H9 (cell line): Measurements from ENCODE around the gene NMT1. TPM values are rescaled to one million over a fixed set of nuclear protein-coding genes. Genes with fewer than 3 reads are reported as not detected.

Experiments used
- DNase-seq: peaks from one replicate; pipeline ENCODE4 v3.0.0-alpha.2; 2017
- H2AFZ ChIP-seq: one replicate; pipeline ENCODE4 v1.6.1; 2013; ENCODE audit warnings: mild to moderate bottlenecking, low read length, control low read depth, moderate library complexity
- H2AK5ac ChIP-seq: 2 replicates; pipeline ENCODE4 v1.6.1; 2013; ENCODE audit warnings: low read length, control low read depth, mixed read lengths; ENCODE audit not compliant: insufficient read length
- H2BK120ac ChIP-seq: one replicate; pipeline ENCODE4 v1.6.1; 2013; ENCODE audit warnings: low read depth, mild to moderate bottlenecking, low read length, control low read depth, inconsistent platforms; ENCODE audit not compliant: poor library complexity, severe bottlenecking
- H2BK12ac ChIP-seq: 2 replicates; pipeline ENCODE4 v1.6.1; 2013; ENCODE audit warnings: low read length, control low read depth, mixed read lengths, low read depth; ENCODE audit not compliant: insufficient read length
- H2BK15ac ChIP-seq: 2 replicates; pipeline ENCODE4 v1.6.1; 2013; ENCODE audit warnings: low read depth, low read length, control low read depth
- H2BK20ac ChIP-seq: one replicate; pipeline ENCODE4 v1.6.1; 2013; ENCODE audit warnings: low read depth, mild to moderate bottlenecking, low read length, control low read depth, inconsistent platforms; ENCODE audit not compliant: poor library complexity, severe bottlenecking
- H2BK5ac ChIP-seq: 2 replicates; pipeline ENCODE4 v1.6.1; 2013; ENCODE audit warnings: low read length, control low read depth, mixed read lengths; ENCODE audit not compliant: insufficient read length
- H3K14ac ChIP-seq: 2 replicates; pipeline ENCODE4 v1.6.1; 2013; ENCODE audit warnings: low read length, control low read depth; ENCODE audit not compliant: insufficient read depth
- H3K18ac ChIP-seq: 2 replicates; pipeline ENCODE4 v1.6.1; 2013; ENCODE audit warnings: low read depth, mild to moderate bottlenecking, mixed read lengths, low read length, control low read depth; ENCODE audit not compliant: insufficient read length
- H3K23ac ChIP-seq: 2 replicates; pipeline ENCODE4 v1.6.1; 2013; ENCODE audit warnings: low read length, control low read depth, mixed read lengths, low read depth; ENCODE audit not compliant: insufficient read length
- H3K23me2 ChIP-seq: 2 replicates; pipeline ENCODE4 v1.6.1; 2013; ENCODE audit warnings: low read depth, mild to moderate bottlenecking, mixed read lengths, low read length, control low read depth; ENCODE audit not compliant: insufficient read length, poor library complexity, severe bottlenecking
- H3K27ac ChIP-seq: 2 replicates; pipeline ENCODE4 v1.5.1; 2013; ENCODE audit warnings: low read length, control low read depth, mixed read lengths, low read depth; ENCODE audit not compliant: insufficient read length
- H3K27me3 ChIP-seq: 2 replicates; pipeline ENCODE4 v1.6.1; 2013; ENCODE audit warnings: low read length, control low read depth, inconsistent platforms; ENCODE audit not compliant: insufficient read depth
- H3K4ac ChIP-seq: 2 replicates; pipeline ENCODE4 v1.6.1; 2013; ENCODE audit warnings: low read depth, mild to moderate bottlenecking, control low read depth, inconsistent platforms, low read length, moderate library complexity
- H3K4me1 ChIP-seq: 2 replicates; pipeline ENCODE4 v1.6.1; 2013; ENCODE audit warnings: low read length, control low read depth, inconsistent platforms; ENCODE audit not compliant: insufficient read depth
- H3K4me2 ChIP-seq: 2 replicates; pipeline ENCODE4 v1.6.1; 2013; ENCODE audit warnings: low read length, control low read depth, mixed read lengths; ENCODE audit not compliant: insufficient read length, insufficient read depth
- H3K56ac ChIP-seq: 2 replicates; pipeline ENCODE4 v1.6.1; 2013; ENCODE audit warnings: low read depth, mild to moderate bottlenecking, mixed read lengths, low read length, control low read depth; ENCODE audit not compliant: insufficient read length
- H3K79me1 ChIP-seq: 2 replicates; pipeline ENCODE4 v1.6.1; 2013; ENCODE audit warnings: low read depth, mild to moderate bottlenecking, moderate library complexity, low read length, control low read depth, inconsistent platforms; ENCODE audit not compliant: insufficient read depth, poor library complexity, severe bottlenecking
- H3K79me2 ChIP-seq: 2 replicates; pipeline ENCODE4 v1.6.1; 2013; ENCODE audit warnings: low read length, control low read depth, inconsistent platforms; ENCODE audit not compliant: insufficient read depth
- H3K9ac ChIP-seq: 2 replicates; pipeline ENCODE4 v1.6.1; 2013; ENCODE audit warnings: low read length, control low read depth, mixed read lengths; ENCODE audit not compliant: insufficient read length; ENCODE audit errors: extremely low read depth
- H3K9me3 ChIP-seq: one replicate; pipeline ENCODE4 v1.6.1; 2013; ENCODE audit warnings: low read depth, low read length, inconsistent platforms; ENCODE audit not compliant: control insufficient read depth
- H3T11ph ChIP-seq: one replicate; pipeline ENCODE4 v1.6.1; 2013; ENCODE audit warnings: mild to moderate bottlenecking, low read length, control low read depth, inconsistent platforms
- H4K20me1 ChIP-seq: one replicate; pipeline ENCODE4 v1.6.1; 2013; ENCODE audit not compliant: control insufficient read depth, insufficient read length, insufficient read depth
- H4K5ac ChIP-seq: 2 replicates; pipeline ENCODE4 v1.6.1; 2013; ENCODE audit warnings: low read depth, mild to moderate bottlenecking, mixed read lengths, low read length, control low read depth; ENCODE audit not compliant: insufficient read length
- H4K8ac ChIP-seq: replicated peaks from 2 replicates; pipeline ENCODE4 v1.6.1; 2013; ENCODE audit warnings: low read length, control low read depth, mixed read lengths, low read depth; ENCODE audit not compliant: insufficient read length
- H4K91ac ChIP-seq: 2 replicates; pipeline ENCODE4 v1.6.1; 2013; ENCODE audit warnings: low read depth, mild to moderate bottlenecking, moderate library complexity, mixed read lengths, low read length, control low read depth; ENCODE audit not compliant: insufficient read length
- H3K27ac Mint-ChIP-seq, 3 experiments: 2 replicates in 2 of 3; 3 replicates in 1 of 3; pipeline ENCODE4 v1.8.0; 2020 to 2021; ENCODE audit warnings: mixed read lengths in 3 of 3, mild to moderate bottlenecking in 1 of 3, moderate library complexity in 1 of 3
- H3K27me3 Mint-ChIP-seq: 2 replicates; pipeline ENCODE4 v1.8.0; 2021; ENCODE audit warnings: low read depth, mild to moderate bottlenecking, moderate library complexity, mixed read lengths
- H3K36me3 Mint-ChIP-seq, 3 experiments: 2 replicates in 2 of 3; 3 replicates in 1 of 3; pipeline ENCODE4 v1.8.0; 2020 to 2021; ENCODE audit warnings: low read depth in 3 of 3, mixed read lengths in 3 of 3; ENCODE audit not compliant: insufficient read depth in 1 of 3
- H3K4me1 Mint-ChIP-seq, 2 experiments: 2 replicates each; pipeline ENCODE4 v1.8.0; 2020; ENCODE audit warnings: mixed read lengths in 2 of 2
- H3K4me3 Mint-ChIP-seq, 2 experiments: 2 replicates in 1 of 2; 3 replicates in 1 of 2; pipeline ENCODE4 v1.8.0; 2020 to 2021; ENCODE audit warnings: mild to moderate bottlenecking in 2 of 2, mixed read lengths in 2 of 2, moderate library complexity in 1 of 2
- H3K9me3 Mint-ChIP-seq, 2 experiments: 2 replicates in 1 of 2; 3 replicates in 1 of 2; pipeline ENCODE4 v1.8.0; 2020; ENCODE audit warnings: mild to moderate bottlenecking in 2 of 2, mixed read lengths in 2 of 2, moderate library complexity in 1 of 2
- CTCF ChIP-seq: fragments of 200-600 bp; sonication (generic); conservative IDR thresholded peaks from 3 replicates; pipeline ENCODE4 v1.8.0; 2021; ENCODE audit warnings: antibody characterized with exemption, mild to moderate bottlenecking
- WGBS: extraction: QIAGEN DNeasy Blood & Tissue Kit; methylation state at CpG from one replicate; pipeline ENCODE4 v1.1.7; 2013; ENCODE audit warnings: missing lambda C conversion rate, low lambda C conversion rate, mixed read lengths; ENCODE audit not compliant: insufficient read length; ENCODE audit errors: extremely low coverage; 5-methylcytosine and 5-hydroxymethylcytosine counted together
- total RNA-seq: library from RNA; stranded (reverse); gene quantifications from 2 replicates; pipeline ENCODE4 v1.2.1, GENCODE V29; 2021

NMT1 gene
- total RNA-seq, 1 experiment from 2014 or later: 150 TPM

GRCh38 chr17:45104497-45104896 lies 43.4 kb downstream of the NMT1 start:
- Histone ChIP-seq H3K79me2 (no peaks in the 10 kb centered on the region; the same call in 1 of the 2 replicates), H2AK5ac (no peak overlapping the region), H4K91ac (no peak overlapping the region), H3K4me1 (no peaks in the 10 kb centered on the region), H2BK120ac (no peak overlapping the region), H3K4me2 (no peak overlapping the region), H3K9me3 (no peaks in the 10 kb centered on the region), H3T11ph (no peak overlapping the region), H3K27ac (no peak overlapping the region), H3K79me1 (no peaks in the 10 kb centered on the region), H3K27me3 (no peaks in the 10 kb centered on the region), H3K18ac (no peak overlapping the region), H4K5ac (no peak overlapping the region), H4K20me1 (no peaks in the 10 kb centered on the region), H3K14ac (no peak overlapping the region), H2AFZ (no peak overlapping the region), H2BK5ac (no peak overlapping the region), H3K23ac (no peak overlapping the region), H3K23me2 (no peaks in the 10 kb centered on the region), H2BK12ac (no peak overlapping the region), H2BK15ac (no peak overlapping the region), H4K8ac (no peak overlapping the region), H2BK20ac (no peak overlapping the region), H3K4ac (no peak overlapping the region), H3K9ac (no peak overlapping the region), H3K56ac (no peak overlapping the region)
- no peak for TF ChIP-seq CTCF
- Mint-ChIP-seq H3K27me3 (peaks cover 2% of the 10 kb centered on the region; the same call in 1 of the 2 replicates), H3K4me3 (no peak overlapping the region; a peak in 1 of 5 replicates), H3K9me3 (no peaks in the 10 kb centered on the region), H3K27ac (no peak overlapping the region), H3K36me3 (peaks cover 22 to 90% (median 78%) of the 10 kb centered on the region in 3 experiments; a peak in 6 of 7 replicates), H3K4me1 (no peaks in the 10 kb centered on the region)
- no CpG with 5 or more reads among the region's 6 CpGs for WGBS
- DNase-seq: no peak
